ENCODE results near the gene C1QTNF6.

Gene C1QTNF6

DNA sequence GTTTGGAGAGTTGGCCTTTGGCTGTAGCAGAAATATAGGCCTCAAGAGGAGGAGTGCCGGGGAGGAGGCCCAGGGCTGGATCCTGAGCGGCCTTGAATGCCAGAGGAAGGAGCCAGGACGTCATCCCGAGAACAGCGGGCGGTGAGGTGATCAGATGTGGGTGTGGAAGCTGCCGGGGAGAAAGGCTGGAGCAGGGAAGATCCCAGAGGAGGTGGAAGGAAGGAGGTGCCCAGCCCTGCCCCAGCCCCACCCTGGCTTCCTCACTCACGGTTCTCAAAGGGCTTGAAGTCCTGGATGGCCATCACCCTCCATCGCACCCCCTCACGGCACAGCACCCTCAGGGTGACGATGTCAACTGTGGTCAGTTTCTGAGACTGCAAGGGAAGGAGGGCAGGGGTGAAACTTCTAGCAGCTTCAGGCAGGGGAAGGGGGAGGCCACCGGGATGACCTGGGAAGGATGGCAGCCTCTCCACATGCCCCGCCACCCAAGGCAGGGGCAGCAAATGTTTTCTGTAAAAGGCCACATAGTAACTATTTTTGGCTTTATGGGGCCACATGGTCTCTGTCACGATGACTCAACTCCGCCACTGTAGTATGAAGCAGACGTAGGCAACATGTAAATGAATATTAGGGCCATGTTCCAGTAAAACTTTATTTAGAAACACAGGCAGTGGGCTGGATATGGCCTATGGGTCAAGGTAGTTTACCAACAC, 49.0 kb downstream of the C1QTNF6 start:
- DNase-seq, result no peak

DNA sequence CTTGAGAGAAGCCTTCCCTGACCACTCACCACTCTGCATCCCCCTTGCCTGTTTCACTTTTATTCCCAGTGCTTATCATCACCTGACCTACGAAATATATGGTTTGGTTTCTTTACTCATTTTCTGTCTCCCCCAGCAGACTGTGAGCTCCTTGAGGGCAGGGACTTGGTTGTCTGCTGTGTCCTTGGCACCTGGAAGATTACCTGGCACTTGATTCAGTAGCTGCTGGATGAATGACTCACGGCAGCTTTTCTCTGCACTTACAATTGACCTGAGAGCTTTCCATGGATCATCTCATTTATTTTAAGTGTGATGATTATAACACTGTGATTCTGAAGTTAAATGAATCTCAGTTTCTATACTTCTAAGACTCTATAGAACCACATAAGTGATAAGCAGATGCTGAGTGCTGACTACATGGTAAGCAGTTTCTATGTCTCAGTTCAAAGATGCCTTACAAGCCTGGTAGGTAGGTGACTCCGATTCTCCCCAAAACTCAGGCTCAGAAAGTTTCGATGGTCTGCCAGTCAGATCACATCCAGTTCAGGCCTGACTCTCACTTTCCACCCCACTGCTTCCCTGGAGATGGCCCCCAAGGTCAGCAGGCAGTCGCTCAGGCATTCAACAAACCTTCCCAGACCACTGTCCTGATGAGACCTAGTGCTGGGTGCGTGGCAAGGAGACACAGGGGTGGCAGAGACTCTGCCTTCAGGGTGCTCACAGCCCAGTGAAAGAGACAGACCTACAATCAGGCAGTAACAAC, 50.0 kb downstream of the C1QTNF6 start:
- DNase-seq, result no peak

DNA sequence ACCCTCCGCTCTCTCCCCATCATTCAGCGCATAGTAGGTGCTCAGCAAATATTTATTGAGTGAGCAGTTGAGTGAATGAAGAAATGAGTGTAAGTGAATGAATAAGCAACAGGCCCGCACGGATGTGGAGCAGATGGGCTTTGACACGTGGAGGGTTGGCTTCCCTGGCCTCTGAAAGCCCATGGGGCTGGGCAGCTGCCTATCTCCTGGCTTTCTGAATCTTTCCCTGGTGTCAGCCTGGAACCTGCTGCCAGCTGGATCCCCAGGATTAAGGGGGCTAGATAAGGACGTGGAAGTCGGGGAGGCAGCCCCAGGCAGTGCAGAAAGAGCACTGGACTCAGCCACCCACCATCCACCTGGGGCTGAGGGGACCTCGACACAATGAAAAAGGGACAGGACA, 50.9 kb downstream of the C1QTNF6 start:
- no peak for DNase-seq

DNA sequence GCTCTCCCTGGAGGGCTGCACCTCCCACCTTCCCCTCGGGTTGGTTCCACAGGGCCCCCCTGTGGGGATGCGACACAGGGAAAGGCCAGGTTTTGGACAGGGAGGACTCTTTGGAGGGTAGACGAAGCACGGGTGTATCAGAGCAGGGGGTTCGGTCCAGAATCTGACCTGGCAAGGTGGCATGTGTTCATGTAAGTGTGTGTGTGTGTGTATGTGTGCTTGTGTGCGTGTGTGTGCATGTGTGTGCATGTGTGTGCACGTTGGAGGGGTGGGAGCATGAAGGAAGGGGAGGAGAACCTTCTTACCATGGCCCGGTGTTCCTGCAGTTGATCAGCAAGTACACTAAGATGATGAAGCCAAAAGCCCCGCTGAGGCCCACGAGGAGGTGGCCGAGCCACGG, 53.0 kb downstream of the C1QTNF6 start:
- no peak for DNase-seq

DNA sequence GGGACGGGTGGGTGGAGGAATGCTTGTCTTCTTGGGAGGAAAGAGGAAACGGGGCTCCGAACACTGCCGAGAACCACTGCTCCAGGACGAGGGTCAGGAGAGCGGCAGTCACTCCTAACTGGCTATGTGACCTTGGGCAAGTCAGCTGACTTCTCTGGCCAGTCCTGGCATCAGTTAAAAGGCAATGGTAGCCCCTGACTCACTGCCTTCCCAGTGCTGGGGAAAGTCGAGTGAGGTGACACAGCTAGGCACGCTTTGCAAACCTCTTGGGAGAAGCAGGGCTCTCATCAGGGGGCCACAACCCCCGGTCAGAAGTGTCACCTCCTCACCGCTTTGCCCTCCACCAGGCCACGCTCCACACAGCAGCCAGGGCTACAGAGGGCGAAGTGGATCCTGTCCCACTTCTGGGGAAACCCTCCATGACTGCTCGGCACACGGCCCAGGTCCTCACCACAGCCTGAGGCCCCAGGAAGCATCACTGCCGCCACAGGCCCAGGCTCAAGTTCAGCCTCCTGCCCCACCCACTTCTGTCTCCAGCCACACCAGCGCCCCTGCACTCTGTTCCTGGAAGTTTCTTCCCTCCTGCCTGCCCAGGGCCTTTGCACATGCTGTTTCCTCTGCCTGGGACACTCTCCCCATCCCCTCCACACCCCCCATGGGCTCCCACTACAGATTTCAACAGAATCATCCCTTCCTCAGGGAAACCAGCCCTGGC, 54.6 kb downstream of the C1QTNF6 start:
- DNase-seq, result no peak

DNA sequence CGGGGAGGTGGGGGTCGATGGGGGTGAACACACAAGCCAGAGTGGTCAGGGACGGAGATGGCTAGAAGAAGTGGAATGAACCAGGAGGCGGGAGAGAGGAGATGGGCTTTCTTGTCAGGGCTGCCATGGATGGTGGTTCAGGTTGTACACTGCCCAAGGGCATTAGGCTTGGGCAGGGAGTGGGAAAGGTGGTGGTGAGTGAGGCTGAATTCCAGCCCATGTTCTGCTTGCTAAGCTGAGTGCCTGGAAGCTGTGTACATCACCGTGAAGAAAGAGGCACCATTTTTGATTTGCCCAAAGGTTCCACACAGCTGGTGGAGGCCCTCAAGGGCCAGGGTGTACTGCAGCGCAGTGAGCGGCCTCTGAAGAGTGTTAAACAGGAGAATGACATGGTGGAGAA, 55.3 kb downstream of the C1QTNF6 start:
- no peak for DNase-seq
